ENCODE data around the gene ZPBP.

- TF ChIP-seq CTCF (conservative IDR thresholded peaks at IDR 0.05; ENCODE audit: low read depth, low read length) (no peak), RAD21 (IDR thresholded peaks at IDR 0.05; ENCODE audit: low read length) (no peak), MAFK (IDR thresholded peaks at IDR 0.05; ENCODE audit: low read depth, low read length) (no peak), FOS (IDR thresholded peaks at IDR 0.05; ENCODE audit: low read depth, low read length) (no peak), CEBPB (IDR thresholded peaks at IDR 0.05; ENCODE audit: low read depth, low read length) (no peak), POLR2A (IDR thresholded peaks at IDR 0.05; ENCODE audit: low read depth, low read length) (no peak)
Observed at GRCh38 chr7:50068026-50068425, 25.0 kb downstream of the ZPBP start.

Measured in IMR-90 (cell line).